HG03139 (cell line): ENCODE measurements around the gene INPP5B.
"Not testable (repeated sequence)": the region's sequence is repeated elsewhere in the genome, so short reads cannot be mapped to it uniquely, and the experiment has no call there.

ENCODE experiments used
- ATAC-seq: cut with Tn5 transposase; IDR thresholded peaks from one replicate; pipeline ENCODE4 v1.9.1; 2021; ENCODE audit not compliant: unreplicated experiment

INPP5B gene

DNA sequence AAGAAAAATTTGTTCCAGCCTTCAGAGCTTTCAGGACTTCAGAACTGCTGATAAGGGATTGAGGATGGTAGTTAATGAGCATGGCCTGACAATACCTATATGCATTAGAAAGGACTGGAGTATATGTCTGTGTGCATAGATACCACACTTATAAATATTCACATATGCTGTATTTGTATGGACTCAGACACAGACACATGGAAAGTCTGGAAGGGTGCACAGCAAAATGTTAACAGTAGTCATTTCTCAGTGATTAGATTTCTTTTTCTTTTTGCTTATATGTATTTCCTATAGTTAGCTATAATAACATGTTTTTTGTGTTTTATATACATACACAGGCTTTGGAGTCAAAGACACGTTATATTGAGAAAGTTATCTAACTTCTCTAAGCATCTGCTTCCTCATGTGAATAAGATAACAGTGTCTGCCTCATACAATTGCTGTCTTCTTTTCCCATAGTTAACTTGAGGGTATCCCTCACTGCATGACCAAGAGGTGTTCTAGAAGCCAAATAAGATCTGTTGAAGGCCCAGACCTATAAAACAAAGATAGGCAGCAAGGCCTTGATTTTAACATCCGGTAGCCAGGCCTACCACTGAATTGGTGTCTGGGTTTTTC is 31.3 kb downstream of the INPP5B start:
- no peak for ATAC-seq

GRCh38 chr1:37914719-37915475 is 32.0 kb downstream of the INPP5B start:
- ATAC-seq, result no peak

DNA sequence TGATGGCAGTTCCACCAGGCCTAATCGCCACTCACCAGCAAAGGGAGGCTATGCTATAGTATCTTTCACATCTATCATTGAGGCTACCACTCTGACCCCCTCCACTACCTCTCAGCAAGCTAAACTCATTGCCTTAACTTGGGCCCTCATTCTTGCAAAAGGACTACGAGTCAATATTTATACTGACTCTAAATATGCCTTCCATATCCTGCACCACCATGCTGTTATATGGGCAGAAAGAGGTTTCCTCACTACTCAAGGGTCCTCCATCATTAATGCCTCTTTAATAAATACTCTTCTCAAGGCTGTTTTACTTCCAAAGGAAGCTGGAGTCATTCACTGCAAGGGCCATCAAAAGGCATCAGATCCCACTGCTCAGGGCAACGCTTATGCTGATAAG is 35.4 kb downstream of the INPP5B start:
- ATAC-seq, result not testable (repeated sequence)

GRCh38 chr1:37910886-37911285 is 36.0 kb downstream of the INPP5B start:
- ATAC-seq, result not testable (repeated sequence)

GRCh38 chr1:37908531-37908930 is 38.3 kb downstream of the INPP5B start:
- not testable (repeated sequence) for ATAC-seq

DNA sequence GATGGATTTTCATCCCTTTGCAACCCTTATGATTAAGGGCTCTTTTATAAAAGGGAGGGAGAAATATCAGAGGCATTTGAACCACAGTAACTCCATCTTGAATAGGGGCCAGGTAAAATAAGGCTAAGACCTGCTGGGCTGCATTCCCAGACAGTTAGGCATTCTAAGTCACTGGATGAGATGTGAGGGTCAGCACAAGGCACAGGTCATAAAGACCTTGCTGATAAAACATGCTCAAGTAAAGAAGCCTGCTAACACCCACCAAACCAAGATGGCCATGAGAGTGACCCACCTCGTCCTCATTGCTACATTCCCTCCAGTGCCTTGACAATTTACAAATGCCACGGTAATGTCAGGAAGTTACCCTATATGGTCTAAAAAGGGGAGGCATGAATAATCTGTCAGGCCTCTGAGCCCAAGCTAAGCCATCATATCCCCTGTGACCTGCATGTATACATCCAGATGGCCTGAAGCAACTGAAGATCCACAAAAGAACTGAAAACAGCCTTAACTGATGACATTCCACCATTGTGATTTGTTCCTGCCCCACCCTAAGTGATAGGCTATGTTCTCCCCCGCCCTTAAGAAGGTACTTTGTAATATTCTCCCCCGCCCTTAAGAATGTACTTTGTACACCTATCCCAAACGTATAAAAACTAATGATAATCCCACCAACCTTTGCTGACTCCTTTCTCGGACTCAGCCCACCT is 39.3 kb downstream of the INPP5B start:
- not testable (repeated sequence) for ATAC-seq

DNA sequence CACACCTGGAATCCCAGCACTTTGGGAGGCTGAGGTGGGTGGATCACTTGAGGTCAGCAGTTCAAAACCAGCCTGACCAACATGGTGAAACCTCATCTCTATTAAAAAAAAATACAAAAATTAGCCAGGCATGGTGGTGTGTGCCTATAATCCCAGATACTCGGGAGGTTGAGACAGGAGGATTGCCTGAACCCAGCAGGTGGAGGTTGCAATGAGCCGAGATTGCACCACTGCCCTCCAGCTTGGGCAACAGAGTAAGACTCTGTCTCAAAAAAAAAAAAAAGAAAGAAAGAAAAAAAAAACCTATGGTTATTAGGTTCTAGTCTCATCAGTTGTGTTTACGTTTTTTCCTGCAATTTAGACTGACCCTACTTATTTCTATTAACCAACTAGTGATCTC is 40.3 kb downstream of the INPP5B start:
- not testable (repeated sequence) for ATAC-seq

- no peak for ATAC-seq
Observed at GRCh38 chr1:37905727-37906126, 41.1 kb downstream of the INPP5B start.

DNA sequence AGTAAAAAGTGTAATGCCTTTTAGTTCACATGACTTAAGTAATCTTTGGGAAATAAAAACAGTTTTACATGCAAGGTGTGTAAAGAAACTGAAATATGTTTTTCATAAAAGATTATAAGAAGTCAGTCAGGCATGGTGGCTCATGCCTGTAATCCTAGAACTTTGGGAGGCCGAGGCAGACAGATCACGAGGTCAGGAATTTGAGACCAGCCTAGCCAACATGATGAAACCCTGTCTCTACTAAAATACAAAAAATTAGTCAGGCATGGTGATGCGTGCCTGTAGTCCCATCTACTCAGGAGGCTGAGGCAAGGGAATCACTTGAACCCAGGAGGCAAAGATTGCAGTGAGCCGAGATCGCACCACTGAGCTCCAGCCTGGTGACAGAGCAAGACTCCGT is 42.9 kb downstream of the INPP5B start:
- ATAC-seq, result not testable (repeated sequence)

- ATAC-seq, result no peak
Observed at GRCh38 chr1:37902983-37903382, 43.9 kb downstream of the INPP5B start.

- ATAC-seq, result no peak
Observed at GRCh38 chr1:37901893-37902225, 45.0 kb downstream of the INPP5B start.

GRCh38 chr1:37901191-37901892 is 45.5 kb downstream of the INPP5B start:
- ATAC-seq, result no peak

GRCh38 chr1:37897563-37897962 is 49.3 kb downstream of the INPP5B start:
- not testable (repeated sequence) for ATAC-seq

GRCh38 chr1:37893673-37894072 is 53.2 kb downstream of the INPP5B start:
- no peak for ATAC-seq

GRCh38 chr1:37892151-37893047 is 54.5 kb downstream of the INPP5B start:
- no peak for ATAC-seq

DNA sequence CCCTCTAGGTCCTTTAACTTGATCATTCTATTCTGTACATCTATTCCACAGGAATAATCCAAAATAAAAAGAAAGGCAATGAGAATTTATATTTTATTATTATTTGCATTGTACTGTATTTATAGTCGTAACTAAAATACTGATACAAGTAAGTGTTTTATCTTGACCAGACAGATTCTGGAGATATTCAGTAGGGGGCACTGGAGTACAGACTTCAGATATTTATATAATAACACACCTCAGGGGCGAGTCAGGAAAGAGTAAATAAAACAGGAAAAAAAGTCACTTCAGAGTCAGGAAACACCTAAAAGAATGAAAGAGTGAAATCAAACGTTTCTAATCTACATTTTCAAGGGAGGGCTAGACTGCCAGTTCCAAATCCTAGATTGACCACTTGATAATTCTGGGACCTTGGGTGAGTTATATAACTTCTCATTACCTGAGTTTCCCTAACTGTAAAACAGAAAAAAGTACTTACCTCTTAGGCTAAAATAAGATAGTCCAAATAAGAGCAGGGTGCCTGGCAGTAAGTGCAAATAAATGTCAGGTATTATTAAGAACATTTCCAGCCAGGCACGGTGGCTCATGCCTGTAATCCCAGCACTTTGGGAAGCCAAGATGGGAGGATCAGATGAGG is 56.4 kb downstream of the INPP5B start:
- no peak for ATAC-seq

DNA sequence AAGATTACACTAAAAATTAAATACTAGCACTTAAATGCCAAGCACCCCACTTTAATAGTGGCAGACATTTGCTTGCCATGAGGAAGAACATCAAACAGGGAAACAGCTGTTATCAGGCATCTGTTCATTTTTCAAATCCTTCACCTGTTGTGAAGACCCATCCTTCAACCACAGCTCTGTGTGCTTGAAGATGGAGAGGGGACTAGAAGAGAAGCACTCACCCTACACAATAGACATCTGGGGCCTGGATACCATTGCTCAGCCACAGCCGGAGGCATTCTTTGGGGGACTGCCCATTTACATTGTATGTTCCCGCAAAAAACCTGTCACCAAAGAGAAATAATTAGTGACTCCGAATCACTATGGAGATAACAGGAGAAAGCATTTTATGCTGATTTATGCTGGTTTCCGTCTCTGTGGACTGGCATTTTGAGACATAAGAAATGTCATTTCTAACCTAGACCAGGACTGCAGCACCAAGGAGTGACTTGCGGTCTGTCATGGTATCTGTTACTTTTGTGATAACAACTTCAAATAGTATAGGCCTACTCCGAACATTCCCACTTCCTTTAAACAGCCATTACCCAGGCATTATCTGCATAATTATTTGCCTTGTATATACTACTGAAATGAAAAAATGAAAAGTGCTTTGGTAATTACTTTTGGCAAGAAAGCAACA is 58.7 kb downstream of the INPP5B start:
- no peak for ATAC-seq

DNA sequence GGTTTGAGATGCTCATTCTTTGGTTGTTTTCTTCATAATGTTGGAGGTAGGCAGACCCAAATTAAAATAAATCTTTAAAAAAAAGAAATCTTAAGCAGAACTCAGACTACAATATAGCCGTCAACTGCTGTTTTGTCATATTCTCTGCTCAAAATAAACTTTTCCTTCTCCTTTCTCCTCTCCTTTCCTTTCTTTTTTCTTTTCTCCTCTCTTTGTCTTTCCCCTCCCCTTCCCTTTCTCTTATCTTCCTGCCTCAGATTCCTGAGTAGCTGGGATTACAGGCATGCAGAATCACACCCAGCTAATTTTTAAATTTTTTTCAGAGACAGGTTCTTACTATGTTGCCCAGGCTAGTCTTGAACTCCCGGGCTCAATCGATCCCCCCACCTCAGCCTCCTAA is 62.7 kb downstream of the INPP5B start:
- ATAC-seq, result no peak

- ATAC-seq, result no peak
Observed at GRCh38 chr1:37883671-37884070, 63.2 kb downstream of the INPP5B start.
